Vagina (tissue), 2 donors: Measurements from ENCODE around the gene CHST2. TPM values are rescaled to one million over a fixed set of nuclear protein-coding genes. Genes with fewer than 3 reads are reported as not detected.
"Not testable (repeated sequence)": the region's sequence is repeated elsewhere in the genome, so short reads cannot be mapped to it uniquely, and the experiment has no call there.

ENCODE experiments used
- DNase-seq, 2 donors: peaks; one replicate each; pipeline ENCODE4 v3.0.0-alpha.2; 2017; ENCODE audit errors: extremely low spot score in 2 of 2
- H3K27ac ChIP-seq: fragments of 200-600 bp; sonication (generic); one replicate; pipeline ENCODE4 v1.5.1; 2019
- H3K27me3 ChIP-seq: fragments of 200-600 bp; sonication (generic); one replicate; pipeline ENCODE4 v1.5.1; 2019
- H3K36me3 ChIP-seq, 2 donors: fragments of 200-600 bp; sonication (generic); one replicate each; pipeline ENCODE4 v1.5.1; 2017 to 2019
- H3K4me1 ChIP-seq: fragments of 200-600 bp; sonication (generic); one replicate; pipeline ENCODE4 v1.5.1; 2019
- H3K4me3 ChIP-seq, 2 donors: fragments of 200-600 bp; sonication (generic); 1 replicate in 1 of 2; 2 replicates in 1 of 2; pipeline ENCODE4 v1.5.1; 2016 to 2019
- H3K9me3 ChIP-seq: fragments of 200-600 bp; sonication (generic); one replicate; pipeline ENCODE4 v1.5.1; 2019
- CTCF ChIP-seq, 3 experiments: fragments of 450-650 bp in 2 of 3; fragments of 200-600 bp in 1 of 3; sonication (generic) in 1 of 3; IDR thresholded peaks; one replicate each; pipeline ENCODE4 v1.5.1; 2017 to 2019; ENCODE audit warnings: antibody characterized with exemption in 3 of 3, mild to moderate bottlenecking in 2 of 3, moderate library complexity in 2 of 3
- POLR2A ChIP-seq, 2 donors: fragments of 450-650 bp; IDR thresholded peaks; one replicate each; pipeline ENCODE4 v1.6.1; 2017; ENCODE audit warnings: antibody characterized with exemption in 2 of 2, mild to moderate bottlenecking in 2 of 2, moderate library complexity in 2 of 2
- POLR2AphosphoS5 ChIP-seq, 2 donors: sonication (generic); formaldehyde crosslinking; IDR thresholded peaks; one replicate each; pipeline ENCODE4 v1.9.0; 2017; ENCODE audit warnings: antibody characterized with exemption in 2 of 2, mild to moderate bottlenecking in 2 of 2, low read depth in 1 of 2; ENCODE audit not compliant: insufficient read depth in 1 of 2
- intact Hi-C: fragments of 100-400 bp; cut with DNase I; formaldehyde crosslinking; loops from one replicate; pipeline ENCODE4 v1.15.1; 2023
- total RNA-seq: library from RNA; depleted of rRNA; stranded (reverse); fragments of >200 nt; gene quantifications from one replicate; pipeline ENCODE4 v1.2.3, GENCODE V29; 2016

The CHST2 gene
- total RNA-seq = 12.5 TPM

GRCh38 chr3:143119009-143119914, at the start of gene CHST2:
CHST2 (plus strand) TSS chr3:143119771; CDS start chr3:143120817, 1,046 bp downstream.
- Histone ChIP-seq H3K27me3 (no peaks in the 10 kb centered on the region), H3K36me3 (no peaks in the 10 kb centered on the region), H3K4me3 (peak within 1 kb of the TSS; percentile 80 to 81), H3K4me1 (peaks cover 6% of the 10 kb centered on the region), H3K27ac (peak within 1 kb of the TSS; percentile 67), H3K9me3 (no peaks in the 10 kb centered on the region)
- no peak for DNase-seq
- intact Hi-C loops = no loop called here
- TF ChIP-seq POLR2AphosphoS5 (IDR thresholded peaks at IDR 0.05; ENCODE audit: insufficient read depth in 1 of 2, low read depth in 1 of 2) (peak in 1 of 2 donors; percentile 66), CTCF (IDR thresholded peaks at IDR 0.05) (no peak), POLR2A (IDR thresholded peaks at IDR 0.05) (peak in 1 of 2 donors; percentile 40)

GRCh38 chr3:143070977-143071551, 48.5 kb upstream of the CHST2 start:
- intact Hi-C loops = no loop called here
- no peaks in the 10 kb centered on the region for H3K36me3 ChIP-seq
- H3K27me3 ChIP-seq = no peaks in the 10 kb centered on the region
- H3K27ac ChIP-seq = no peak overlapping the region
- no peak for DNase-seq
- no peak for TF ChIP-seq POLR2A (IDR thresholded peaks at IDR 0.05)
- no peak for TF ChIP-seq CTCF (IDR thresholded peaks at IDR 0.05)
- TF ChIP-seq POLR2AphosphoS5 (IDR thresholded peaks at IDR 0.05; ENCODE audit: insufficient read depth in 1 of 2, low read depth in 1 of 2) = no peak
- no peak overlapping the region for H3K4me3 ChIP-seq
- H3K4me1 ChIP-seq = peaks cover 17% of the 10 kb centered on the region
- no peaks in the 10 kb centered on the region for H3K9me3 ChIP-seq

GRCh38 chr3:143071776-143072175, 47.8 kb upstream of the CHST2 start:
- intact Hi-C loops = no loop called here
- Histone ChIP-seq H3K27me3 (no peaks in the 10 kb centered on the region), H3K4me1 (peaks cover 9% of the 10 kb centered on the region), H3K4me3 (no peak overlapping the region), H3K36me3 (no peaks in the 10 kb centered on the region), H3K27ac (no peak overlapping the region), H3K9me3 (no peaks in the 10 kb centered on the region)
- DNase-seq = no peak
- no peak for TF ChIP-seq POLR2A (IDR thresholded peaks at IDR 0.05)
- no peak for TF ChIP-seq CTCF (IDR thresholded peaks at IDR 0.05)
- TF ChIP-seq POLR2AphosphoS5 (IDR thresholded peaks at IDR 0.05; ENCODE audit: insufficient read depth in 1 of 2, low read depth in 1 of 2) = no peak

- H3K4me1 ChIP-seq, H3K36me3 ChIP-seq, H3K27ac ChIP-seq, H3K4me3 ChIP-seq, intact Hi-C loops, H3K27me3 ChIP-seq, DNase-seq, H3K9me3 ChIP-seq: not testable (repeated sequence)
- TF ChIP-seq POLR2AphosphoS5 (IDR thresholded peaks at IDR 0.05; ENCODE audit: insufficient read depth in 1 of 2, low read depth in 1 of 2) = peak in 1 of 2 donors; percentile 33
Observed at GRCh38 chr3:143072298-143073020, 47.1 kb upstream of the CHST2 start.

GRCh38 chr3:143073541-143073940, 46.0 kb upstream of the CHST2 start:
- intact Hi-C loops, H3K27me3 ChIP-seq, H3K27ac ChIP-seq, DNase-seq, H3K4me1 ChIP-seq, H3K9me3 ChIP-seq, H3K4me3 ChIP-seq, H3K36me3 ChIP-seq: not testable (repeated sequence)

GRCh38 chr3:143073983-143074382, 45.6 kb upstream of the CHST2 start:
- not testable (repeated sequence) for H3K4me1 ChIP-seq

More at GRCh38 chr3:143073983-143074382, 45.6 kb upstream of the CHST2 start:
- DNase-seq, H3K27me3 ChIP-seq, H3K9me3 ChIP-seq, H3K36me3 ChIP-seq, intact Hi-C loops, H3K27ac ChIP-seq, H3K4me3 ChIP-seq: not testable (repeated sequence)
